ENCODE data around the gene TRIM5. TPM values are rescaled to one million over a fixed set of nuclear protein-coding genes. Genes with fewer than 3 reads are reported as not detected.
"Not testable (repeated sequence)": the region's sequence is repeated elsewhere in the genome, so short reads cannot be mapped to it uniquely, and the experiment has no call there.

The TRIM5 gene
- total and polyA plus RNA-seq, 2 donors: 11.1 to 39.6 TPM

DNA sequence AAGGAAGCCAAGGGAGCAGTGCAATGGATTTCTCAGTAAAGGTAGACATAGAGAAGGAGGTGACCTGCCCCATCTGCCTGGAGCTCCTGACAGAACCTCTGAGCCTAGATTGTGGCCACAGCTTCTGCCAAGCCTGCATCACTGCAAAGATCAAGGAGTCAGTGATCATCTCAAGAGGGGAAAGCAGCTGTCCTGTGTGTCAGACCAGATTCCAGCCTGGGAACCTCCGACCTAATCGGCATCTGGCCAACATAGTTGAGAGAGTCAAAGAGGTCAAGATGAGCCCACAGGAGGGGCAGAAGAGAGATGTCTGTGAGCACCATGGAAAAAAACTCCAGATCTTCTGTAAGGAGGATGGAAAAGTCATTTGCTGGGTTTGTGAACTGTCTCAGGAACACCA lies 11.3 kb upstream of the TRIM5 start:
- no peak for DNase-seq (ENCODE audit: extremely low spot score)
- no peak overlapping the region for H3K4me3 ChIP-seq (ENCODE audit: low read depth, low read length)
- H3K4me1 ChIP-seq (ENCODE audit: insufficient read depth): no peaks in the 10 kb centered on the region
- 63% methylated on average over 2 of the region's 2 CpGs for WGBS
- no peaks in the 10 kb centered on the region for H3K36me3 ChIP-seq (ENCODE audit: insufficient read depth)
- no peak overlapping the region for H3K27ac ChIP-seq (ENCODE audit: low read depth)

DNA sequence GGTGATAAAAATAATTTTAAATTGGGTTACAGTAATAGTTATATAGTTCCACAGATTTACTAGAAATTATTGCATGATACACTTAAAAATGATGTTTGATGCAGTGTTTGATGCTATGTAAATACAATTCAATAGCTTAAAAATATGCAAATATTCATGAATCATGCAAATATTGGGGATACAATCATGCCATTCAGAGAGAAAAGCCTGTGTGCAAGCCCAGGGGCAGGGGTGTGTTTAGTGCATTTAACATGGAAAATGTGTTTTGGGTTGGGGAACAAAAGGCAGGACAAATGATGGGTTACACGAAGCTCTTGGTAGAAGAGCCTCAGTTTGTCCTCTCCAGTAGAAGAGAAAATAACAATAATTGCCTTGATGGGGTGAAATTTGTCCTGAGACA lies 10.7 kb upstream of the TRIM5 start:
- H3K4me1 ChIP-seq (ENCODE audit: insufficient read depth): no peaks in the 10 kb centered on the region
- H3K36me3 ChIP-seq (ENCODE audit: insufficient read depth): no peaks in the 10 kb centered on the region
- no peak overlapping the region for H3K4me3 ChIP-seq (ENCODE audit: low read depth, low read length)
- WGBS: 74% methylated on average over 1 of the region's 1 CpG
- no peak overlapping the region for H3K27ac ChIP-seq (ENCODE audit: low read depth)
- no peak for DNase-seq (ENCODE audit: extremely low spot score)

DNA sequence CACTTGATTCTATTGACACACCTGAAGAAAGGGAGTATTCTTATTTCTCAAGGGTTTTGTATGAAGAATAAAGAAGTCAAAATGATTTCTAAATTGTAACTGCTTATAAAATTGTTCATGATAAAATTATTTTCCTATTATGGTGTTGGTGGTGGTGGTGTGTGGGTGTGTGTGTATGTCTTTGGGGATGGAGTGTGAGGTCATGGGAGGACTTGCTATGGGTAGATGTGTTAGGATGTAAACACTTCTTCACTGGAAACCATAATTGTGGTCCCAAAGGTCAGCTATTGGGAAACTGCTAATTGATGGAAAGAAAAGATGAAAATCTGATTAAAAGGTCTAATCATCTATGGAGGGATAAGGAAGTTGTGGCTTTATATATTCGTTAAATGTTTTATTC lies 9.8 kb upstream of the TRIM5 start:
- H3K4me1 ChIP-seq (ENCODE audit: insufficient read depth): no peaks in the 10 kb centered on the region
- 85% methylated on average over 1 of the region's 1 CpG for WGBS
- no peak for DNase-seq (ENCODE audit: extremely low spot score)
- no peak overlapping the region for H3K4me3 ChIP-seq (ENCODE audit: low read depth, low read length)
- no peaks in the 10 kb centered on the region for H3K36me3 ChIP-seq (ENCODE audit: insufficient read depth)
- H3K27ac ChIP-seq (ENCODE audit: low read depth): no peak overlapping the region

DNA sequence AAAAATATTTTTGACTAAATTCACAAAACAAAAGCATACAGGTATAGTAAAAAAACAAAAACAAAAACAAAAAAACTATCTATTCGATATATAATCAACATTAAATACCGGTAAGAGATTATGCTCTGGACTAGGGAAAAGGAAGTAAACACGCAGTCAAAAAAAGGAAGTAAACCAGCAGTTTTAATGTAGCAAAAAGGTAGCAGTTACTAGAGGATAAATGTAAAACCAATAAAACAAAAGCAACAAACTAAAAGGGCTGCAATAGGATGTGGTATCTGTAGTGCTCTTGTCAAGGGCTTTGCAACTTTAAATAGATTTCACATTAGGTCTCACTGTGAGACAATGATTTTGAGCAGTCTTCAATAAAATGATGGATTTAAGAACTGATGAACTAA lies 7.1 kb upstream of the TRIM5 start:
- Histone ChIP-seq H3K4me3 (ENCODE audit: low read depth, low read length) (no peak overlapping the region), H3K36me3 (ENCODE audit: insufficient read depth) (no peaks in the 10 kb centered on the region), H3K27ac (ENCODE audit: low read depth) (peak overlapping the region; percentile 2), H3K4me1 (ENCODE audit: insufficient read depth) (no peaks in the 10 kb centered on the region)
- DNase-seq (ENCODE audit: extremely low spot score): no peak
- 74% methylated on average over 3 of the region's 3 CpGs for WGBS

DNA sequence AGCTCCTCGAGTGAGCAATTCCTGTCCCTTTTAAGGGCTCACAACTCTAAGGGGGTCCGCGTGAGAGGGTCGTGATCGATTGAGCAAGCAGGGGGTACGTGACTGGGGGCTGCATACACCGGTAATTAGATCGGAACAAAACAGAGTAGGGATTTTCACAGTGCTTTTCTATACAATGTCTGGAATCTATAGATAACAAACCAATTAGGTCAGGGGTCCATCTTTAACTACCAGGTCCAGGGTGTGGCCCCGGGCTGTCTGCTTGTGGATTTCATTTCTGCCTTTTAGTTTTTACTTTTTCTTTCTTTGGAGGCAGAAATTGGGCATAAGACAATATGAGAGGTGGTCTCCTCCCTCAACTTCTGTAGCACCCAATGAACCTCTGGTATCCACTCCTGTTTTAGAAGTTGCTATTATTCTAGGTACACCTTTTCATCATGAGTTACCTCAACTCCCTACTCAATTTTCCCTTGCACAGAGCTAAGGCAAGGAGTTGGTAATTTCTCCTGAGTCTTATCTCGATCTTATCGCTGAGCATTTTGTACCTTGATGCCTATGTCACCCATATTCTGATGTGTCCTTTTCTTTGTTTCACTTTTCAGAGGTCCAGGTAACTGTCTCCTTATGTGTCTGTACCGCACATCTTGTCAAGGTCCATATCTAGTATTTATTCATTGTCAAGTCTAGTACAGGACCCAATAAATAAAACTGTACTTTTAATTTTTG lies 6.5 kb upstream of the TRIM5 start:
- not testable (repeated sequence) for H3K4me1 ChIP-seq (ENCODE audit: insufficient read depth)
- WGBS: 79% methylated on average over 12 of the region's 12 CpGs

DNA sequence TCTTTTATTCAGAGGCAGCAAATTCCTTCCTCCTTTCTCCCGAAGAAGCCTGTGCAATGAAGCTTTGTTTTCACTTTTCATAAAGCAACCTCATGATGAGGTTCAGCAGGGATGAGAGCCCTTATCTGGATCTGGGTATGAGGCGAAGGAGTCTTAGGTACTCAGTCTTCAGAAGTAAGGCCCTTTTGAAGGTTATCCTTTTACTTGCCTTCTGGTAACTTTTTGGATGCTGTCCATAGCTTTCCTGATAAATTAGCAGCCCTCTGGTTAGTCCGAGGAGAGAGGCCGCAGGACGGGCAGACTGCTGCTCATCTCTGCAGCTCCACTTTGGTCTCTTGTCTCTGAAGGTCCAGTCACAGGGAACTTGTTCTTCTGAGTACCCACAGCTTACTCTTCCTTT lies 5.9 kb upstream of the TRIM5 start:
- Histone ChIP-seq H3K4me3 (ENCODE audit: low read depth, low read length) (peak overlapping the region; percentile 54), H3K36me3 (ENCODE audit: insufficient read depth) (no peaks in the 10 kb centered on the region), H3K4me1 (ENCODE audit: insufficient read depth) (no peaks in the 10 kb centered on the region), H3K27ac (ENCODE audit: low read depth) (peak overlapping the region; percentile 87)
- WGBS: 22% methylated on average over 5 of the region's 5 CpGs
- no peak for DNase-seq (ENCODE audit: extremely low spot score)

More for the DNA sequence above, 6.5 kb upstream of the TRIM5 start:
- H3K4me3 ChIP-seq (ENCODE audit: low read depth, low read length): peak overlapping the region; percentile 54
- not testable (repeated sequence) for DNase-seq (ENCODE audit: extremely low spot score); H3K36me3 ChIP-seq (ENCODE audit: insufficient read depth)
- peak overlapping the region; percentile 73 for H3K27ac ChIP-seq (ENCODE audit: low read depth)

DNA sequence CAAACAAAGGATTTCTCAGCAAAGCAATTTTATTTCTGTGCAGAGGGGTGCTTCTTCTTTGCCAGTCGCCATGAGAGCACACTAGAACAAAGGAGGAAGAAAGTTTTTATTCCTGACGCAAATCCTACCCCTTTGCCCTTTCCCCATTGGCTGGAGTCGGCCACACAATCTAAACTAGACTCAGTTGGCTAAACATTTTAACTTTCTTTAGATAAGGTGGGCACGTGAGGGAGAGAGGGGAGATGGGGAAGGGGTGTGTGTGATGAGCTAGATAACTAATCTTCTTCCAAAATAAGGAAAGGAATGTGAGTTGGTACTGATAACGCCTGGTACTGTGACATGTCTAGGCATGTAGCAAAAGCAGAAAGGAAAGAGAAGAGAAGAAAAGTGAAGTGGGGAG lies 5.3 kb upstream of the TRIM5 start:
- H3K4me1 ChIP-seq (ENCODE audit: insufficient read depth): no peaks in the 10 kb centered on the region

DNA sequence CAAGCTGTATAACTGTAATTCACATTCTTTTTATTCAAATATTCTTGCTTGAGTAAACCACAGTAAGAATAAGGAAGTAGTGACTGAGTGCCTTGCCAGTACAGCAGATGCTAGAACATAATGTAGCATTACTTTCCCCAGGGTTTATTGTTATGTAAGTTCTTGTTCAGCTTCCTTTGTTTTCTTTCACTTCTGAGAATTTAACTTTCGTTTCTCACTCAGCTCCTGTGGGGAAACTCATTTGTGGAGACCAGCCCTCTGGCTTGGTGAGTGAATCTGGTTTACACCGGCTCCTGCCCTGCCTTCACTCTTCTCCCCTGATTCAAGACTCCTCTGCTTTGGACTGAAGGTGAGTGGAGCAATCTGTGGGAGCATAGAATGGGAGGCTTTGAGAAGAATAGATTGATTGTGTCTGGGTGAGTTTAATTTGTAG lies 4.7 kb upstream of the TRIM5 start, which contains the start of gene TRIM22:
TRIM22 (plus strand) TSS at position 240 of the 433 bp plus-strand sequence. CDS start 6,443 bp downstream, outside the sequence.
- Histone ChIP-seq H3K27ac (ENCODE audit: low read depth) (peak within 1 kb of the TSS; percentile 87), H3K36me3 (ENCODE audit: insufficient read depth) (no peaks in the 10 kb centered on the region), H3K4me3 (ENCODE audit: low read depth, low read length) (peak within 1 kb of the TSS; percentile 54), H3K4me1 (ENCODE audit: insufficient read depth) (no peaks in the 10 kb centered on the region)
- WGBS: 15% methylated on average over 2 of the region's 2 CpGs
- peak; percentile 14 for DNase-seq (ENCODE audit: extremely low spot score)

More for the DNA sequence above, 5.3 kb upstream of the TRIM5 start:
- Histone ChIP-seq H3K36me3 (ENCODE audit: insufficient read depth) (no peaks in the 10 kb centered on the region), H3K27ac (ENCODE audit: low read depth) (peak overlapping the region; percentile 87), H3K4me3 (ENCODE audit: low read depth, low read length) (peak overlapping the region; percentile 54)
- WGBS: 14% methylated on average over 5 of the region's 5 CpGs
- no peak for DNase-seq (ENCODE audit: extremely low spot score)

DNA sequence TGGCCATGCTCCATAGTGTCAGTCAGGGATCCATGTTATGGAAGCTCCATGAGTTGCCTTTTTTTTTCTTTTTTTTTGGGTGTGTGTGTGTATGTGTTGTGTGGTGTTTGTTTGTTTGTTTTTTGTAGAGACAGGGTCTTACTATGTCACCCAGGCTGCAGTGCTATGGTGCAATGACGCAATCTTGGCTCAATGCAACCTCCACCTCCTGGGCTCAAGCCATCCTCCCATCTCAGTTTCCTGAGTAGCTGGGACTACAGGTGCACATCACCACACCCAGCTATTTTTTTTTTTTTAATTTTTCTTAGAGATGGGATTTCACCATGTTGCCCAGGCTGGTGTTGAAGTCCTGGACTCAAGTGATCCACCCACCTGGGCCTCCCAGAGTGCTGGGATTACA lies 3.6 kb upstream of the TRIM5 start:
- no peak for DNase-seq (ENCODE audit: extremely low spot score)
- H3K27ac ChIP-seq (ENCODE audit: low read depth): peak overlapping the region; percentile 23
- H3K4me3 ChIP-seq (ENCODE audit: low read depth, low read length): no peak overlapping the region
- H3K4me1 ChIP-seq (ENCODE audit: insufficient read depth): no peaks in the 10 kb centered on the region
- 94% methylated on average over 1 of the region's 1 CpG for WGBS
- H3K36me3 ChIP-seq (ENCODE audit: insufficient read depth): no peaks in the 10 kb centered on the region

DNA sequence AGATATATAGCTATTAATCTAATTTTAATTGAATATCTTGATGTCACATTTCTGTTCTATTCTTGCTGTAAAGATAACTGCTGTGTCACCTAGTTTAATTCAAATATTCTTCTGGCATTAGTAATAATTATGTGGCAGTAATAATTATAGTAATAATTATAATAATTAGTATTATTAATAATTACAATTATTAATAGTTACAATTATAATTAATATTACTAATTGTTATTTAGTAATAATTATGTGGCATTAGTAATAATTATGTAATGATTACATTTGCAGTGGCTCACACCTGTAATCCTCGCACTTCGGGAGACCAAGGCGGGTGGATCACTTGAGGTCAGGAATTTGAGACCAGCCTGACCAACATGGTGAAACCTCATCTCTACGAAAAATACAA lies 1.6 kb upstream of the TRIM5 start:
- Histone ChIP-seq H3K36me3 (ENCODE audit: insufficient read depth) (no peaks in the 10 kb centered on the region), H3K4me3 (ENCODE audit: low read depth, low read length) (no peak overlapping the region), H3K4me1 (ENCODE audit: insufficient read depth) (no peaks in the 10 kb centered on the region), H3K27ac (ENCODE audit: low read depth) (no peak overlapping the region)
- 96% methylated on average over 4 of the region's 4 CpGs for WGBS
- no peak for DNase-seq (ENCODE audit: extremely low spot score)

DNA sequence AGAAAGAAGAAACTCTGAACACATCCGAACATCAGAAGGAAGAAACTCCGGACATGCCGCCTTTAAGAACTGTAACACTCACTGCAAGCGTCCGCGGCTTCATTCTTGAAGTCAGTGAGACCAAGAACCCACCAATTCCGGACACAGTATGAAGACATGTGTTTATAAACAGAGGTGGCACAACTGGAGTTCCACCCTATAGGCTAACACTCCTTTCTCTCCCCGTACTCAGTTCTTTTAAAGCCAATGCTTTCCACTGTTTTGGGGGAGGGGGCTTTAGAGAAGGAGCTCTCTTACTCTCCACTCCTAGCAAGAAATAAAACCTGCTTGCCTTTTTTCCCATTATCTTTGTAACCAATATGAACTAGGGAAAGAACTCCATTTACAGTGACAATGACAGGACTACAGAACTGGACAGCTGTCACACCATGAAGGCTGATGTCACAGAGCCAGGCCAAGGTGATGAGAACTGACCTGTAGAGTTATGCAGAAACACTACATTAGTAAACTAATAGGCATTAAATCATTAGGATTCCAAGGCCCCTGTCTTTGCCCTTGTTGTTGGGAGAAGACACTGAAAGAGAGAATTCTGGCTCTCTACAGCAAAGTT lies 733 bp downstream of the TRIM5 start:
- H3K36me3 ChIP-seq (ENCODE audit: insufficient read depth): no peaks in the 10 kb centered on the region
- DNase-seq (ENCODE audit: extremely low spot score): no peak
- no peaks in the 10 kb centered on the region for H3K4me1 ChIP-seq (ENCODE audit: insufficient read depth)
- WGBS: 40% methylated on average over 8 of the region's 8 CpGs
- H3K27ac ChIP-seq (ENCODE audit: low read depth): peak overlapping the region; percentile 72
- peak overlapping the region; percentile 37 for H3K4me3 ChIP-seq (ENCODE audit: low read depth, low read length)

DNA sequence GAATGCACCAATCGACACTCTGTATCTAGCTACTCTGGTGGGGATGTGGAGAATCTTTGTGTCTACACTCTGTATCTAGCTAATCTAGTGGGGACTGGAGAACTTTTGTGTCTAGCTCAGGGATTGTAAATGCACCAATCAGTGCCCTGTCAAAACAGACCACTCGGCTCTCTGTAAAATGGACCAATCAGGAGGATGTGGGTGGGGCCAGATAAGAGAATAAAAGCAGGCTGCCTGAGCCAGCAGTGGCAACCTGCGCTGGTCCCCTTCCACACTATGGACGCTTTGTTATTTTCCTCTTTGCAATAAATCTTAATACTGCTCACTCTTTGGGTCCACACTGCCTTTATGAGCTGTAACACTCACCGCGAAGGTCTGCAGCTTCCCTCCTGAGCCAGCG lies 1.3 kb downstream of the TRIM5 start:
- not testable (repeated sequence) for H3K36me3 ChIP-seq (ENCODE audit: insufficient read depth); H3K4me1 ChIP-seq (ENCODE audit: insufficient read depth); H3K4me3 ChIP-seq (ENCODE audit: low read depth, low read length); H3K27ac ChIP-seq (ENCODE audit: low read depth); DNase-seq (ENCODE audit: extremely low spot score)
- 62% methylated on average over 7 of the region's 7 CpGs for WGBS

DNA sequence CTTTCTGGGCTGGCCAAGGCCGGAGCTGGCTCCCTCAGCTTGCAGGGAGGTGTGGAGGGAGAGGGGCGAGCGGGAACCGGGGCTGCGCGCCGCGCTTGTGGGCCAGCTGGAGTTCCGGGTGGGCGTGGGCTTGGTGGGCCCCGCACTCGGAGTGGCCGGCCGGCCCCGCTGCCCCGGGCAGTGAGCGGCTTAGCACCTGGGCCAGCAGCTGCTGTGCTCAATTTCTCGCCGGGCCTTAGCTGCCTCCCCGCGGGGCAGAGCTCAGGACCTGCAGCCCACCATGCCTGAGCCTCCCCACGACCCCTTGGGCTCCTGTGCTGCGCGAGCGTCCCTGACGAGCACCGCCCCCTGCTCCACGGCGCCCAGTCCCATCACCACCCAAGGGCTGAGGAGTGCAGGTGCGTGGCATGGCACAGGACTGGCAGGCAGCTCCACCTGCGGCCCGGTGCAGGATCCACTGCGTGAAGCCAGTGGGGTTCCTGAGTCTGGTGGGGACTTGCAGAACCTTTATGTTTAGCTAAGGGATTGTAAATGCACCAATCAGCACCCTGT lies 1.9 kb downstream of the TRIM5 start:
- H3K4me1 ChIP-seq (ENCODE audit: insufficient read depth); DNase-seq (ENCODE audit: extremely low spot score); H3K36me3 ChIP-seq (ENCODE audit: insufficient read depth); H3K4me3 ChIP-seq (ENCODE audit: low read depth, low read length); H3K27ac ChIP-seq (ENCODE audit: low read depth): not testable (repeated sequence)
- 97% methylated on average over 33 of the region's 33 CpGs for WGBS

DNA sequence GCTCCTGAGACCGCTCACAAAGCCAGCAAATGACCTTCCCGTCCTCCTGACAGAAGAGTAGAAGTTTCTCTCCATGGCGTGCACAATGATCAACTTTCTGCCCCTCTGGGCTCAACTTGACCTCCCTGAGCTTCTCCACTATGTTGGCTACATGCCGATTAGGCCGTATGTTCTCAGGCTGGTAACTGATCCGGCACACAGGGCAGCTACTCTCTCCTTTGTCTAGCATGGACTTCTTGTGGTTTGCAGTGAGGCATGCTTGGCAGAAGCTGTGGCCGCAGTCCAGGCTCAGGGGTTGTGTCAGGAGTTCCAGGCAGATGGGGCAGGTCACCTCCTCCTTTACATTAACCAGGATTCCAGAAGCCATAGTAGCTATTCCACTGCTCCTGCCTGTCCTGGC lies 5.1 kb downstream of the TRIM5 start:
- DNase-seq (ENCODE audit: extremely low spot score): no peak
- Histone ChIP-seq H3K27ac (ENCODE audit: low read depth) (no peak overlapping the region), H3K4me1 (ENCODE audit: insufficient read depth) (no peaks in the 10 kb centered on the region), H3K36me3 (ENCODE audit: insufficient read depth) (peaks cover 2% of the 10 kb centered on the region), H3K4me3 (ENCODE audit: low read depth, low read length) (no peak overlapping the region)
- WGBS: 96% methylated on average over 7 of the region's 7 CpGs
